RPMI8226 (cell line): ENCODE measurements around the gene SNX19.

Experiments used
- DNase-seq: peaks from one replicate; pipeline ENCODE4 v3.0.0-alpha.2; 2015

The SNX19 gene

GRCh38 chr11:130837194-130837593 lies 79.1 kb downstream of the SNX19 start:
- DNase-seq = no peak

GRCh38 chr11:130834886-130835285 lies 81.4 kb downstream of the SNX19 start:
- DNase-seq = no peak

GRCh38 chr11:130832566-130833425 lies 83.5 kb downstream of the SNX19 start:
- DNase-seq = no peak

- no peak for DNase-seq
Observed at GRCh38 chr11:130831976-130832375, 84.3 kb downstream of the SNX19 start.

- DNase-seq = no peak
Observed at GRCh38 chr11:130831506-130831905, 84.8 kb downstream of the SNX19 start.

- DNase-seq = no peak
Observed at GRCh38 chr11:130830566-130830965, 85.7 kb downstream of the SNX19 start.

GRCh38 chr11:130829920-130830511 lies 86.3 kb downstream of the SNX19 start:
- DNase-seq = no peak

- no peak for DNase-seq
Observed at GRCh38 chr11:130828741-130829140, 87.5 kb downstream of the SNX19 start.

GRCh38 chr11:130827451-130828377 lies 88.6 kb downstream of the SNX19 start:
- DNase-seq = peak; percentile 42

GRCh38 chr11:130826572-130826971 lies 89.7 kb downstream of the SNX19 start:
- no peak for DNase-seq

- DNase-seq = no peak
Observed at GRCh38 chr11:130825983-130826382, 90.3 kb downstream of the SNX19 start.

GRCh38 chr11:130825561-130825960 lies 90.7 kb downstream of the SNX19 start:
- DNase-seq = no peak
